CD14-positive monocyte (primary cell): ENCODE results near the gene WEE1. TPM values are rescaled to one million over a fixed set of nuclear protein-coding genes. Genes with fewer than 3 reads are reported as not detected.
A peak's percentile ranks its signal among the peaks of the same experiment; 100 is the strongest.

Experiments used
- DNase-seq, 3 donors: peaks; one replicate each; pipeline ENCODE4 v3.0.0-alpha.2; 2011 to 2022
- H2AFZ ChIP-seq: 2 replicates; pipeline ENCODE4 v1.6.0; 2012; ENCODE audit warnings: mild to moderate bottlenecking, low read depth, low read length, inconsistent platforms; ENCODE audit not compliant: insufficient read depth, poor library complexity, severe bottlenecking
- H3K27ac ChIP-seq, 2 donors: 1 replicate in 1 of 2; 2 replicates in 1 of 2; pipeline ENCODE4 v1.5.1; 2012 to 2013; ENCODE audit warnings: low read length in 2 of 2, control low read depth in 1 of 2, inconsistent platforms in 1 of 2, low read depth in 1 of 2, mild to moderate bottlenecking in 1 of 2
- H3K27me3 ChIP-seq, 2 donors: one replicate each; pipeline versions ENCODE4 v1.6.0 to v1.6.1; 2011 to 2013; ENCODE audit warnings: low read length in 2 of 2; ENCODE audit not compliant: control insufficient read depth in 2 of 2, insufficient read depth in 2 of 2
- H3K36me3 ChIP-seq, 2 donors: replicated peaks in 1 of 2; 1 replicate in 1 of 2; 2 replicates in 1 of 2; pipeline versions ENCODE4 v1.5.1 to v1.6.1; 2012 to 2013; ENCODE audit warnings: low read length in 2 of 2, control low read depth in 1 of 2, inconsistent platforms in 1 of 2, mild to moderate bottlenecking in 1 of 2; ENCODE audit not compliant: insufficient read depth in 2 of 2, control insufficient read depth in 1 of 2
- H3K4me1 ChIP-seq, 2 donors: 1 replicate in 1 of 2; 2 replicates in 1 of 2; pipeline versions ENCODE4 v1.5.1 to v1.6.1; 2012 to 2013; ENCODE audit warnings: low read length in 2 of 2, control low read depth in 1 of 2, inconsistent platforms in 1 of 2, mild to moderate bottlenecking in 1 of 2, moderate library complexity in 1 of 2; ENCODE audit not compliant: insufficient read depth in 2 of 2, control insufficient read depth in 1 of 2
- H3K4me2 ChIP-seq: replicated peaks from 2 replicates; pipeline ENCODE3; 2012; ENCODE audit warnings: low read length, moderate library complexity, mild to moderate bottlenecking; ENCODE audit not compliant: poor library complexity, severe bottlenecking; ENCODE audit errors: extremely low read depth
- H3K4me3 ChIP-seq, 3 experiments: fragments of 200-600 bp in 1 of 3; sonication (generic) in 1 of 3; replicated peaks in 1 of 3; 1 replicate in 2 of 3; 2 replicates in 1 of 3; pipeline ENCODE4 v1.5.1; 2011 to 2013; ENCODE audit warnings: low read length in 3 of 3, mild to moderate bottlenecking in 3 of 3, control low read depth in 2 of 3, low read depth in 2 of 3, inconsistent platforms in 1 of 3, moderate library complexity in 1 of 3
- H3K79me2 ChIP-seq: 2 replicates; pipeline ENCODE4 v1.6.0; 2012; ENCODE audit warnings: mild to moderate bottlenecking, control low read depth, inconsistent platforms, low read length, moderate library complexity; ENCODE audit not compliant: insufficient read depth
- H3K9ac ChIP-seq: 2 replicates; pipeline ENCODE4 v1.6.0; 2017; ENCODE audit warnings: low read length, mild to moderate bottlenecking; ENCODE audit not compliant: insufficient read depth, poor library complexity, severe bottlenecking
- H3K9me3 ChIP-seq, 2 donors: replicated peaks in 1 of 2; 1 replicate in 1 of 2; 2 replicates in 1 of 2; pipeline versions ENCODE4 v1.5.1 to v1.6.1; 2012 to 2013; ENCODE audit warnings: low read length in 2 of 2, control low read depth in 1 of 2; ENCODE audit not compliant: control insufficient read depth in 1 of 2, insufficient read depth in 1 of 2
- H4K20me1 ChIP-seq: 2 replicates; pipeline ENCODE4 v1.6.0; 2012; ENCODE audit warnings: mild to moderate bottlenecking, low read length, control low read depth, moderate library complexity; ENCODE audit not compliant: insufficient read depth
- H3K27ac Mint-ChIP-seq, 7 donors: one replicate each; pipeline ENCODE4 v1.8.0; 2020; ENCODE audit warnings: mild to moderate bottlenecking in 7 of 7, mixed read lengths in 7 of 7, moderate library complexity in 6 of 7, inconsistent platforms in 2 of 7
- H3K27me3 Mint-ChIP-seq, 3 donors: one replicate each; pipeline ENCODE4 v1.8.0; 2021 to 2022; ENCODE audit warnings: low read depth in 3 of 3, mild to moderate bottlenecking in 3 of 3, mixed read lengths in 3 of 3, moderate library complexity in 3 of 3, inconsistent platforms in 1 of 3
- H3K36me3 Mint-ChIP-seq, 2 donors: one replicate each; pipeline ENCODE4 v1.8.0; 2020; ENCODE audit warnings: mixed read lengths in 2 of 2, inconsistent platforms in 1 of 2, mild to moderate bottlenecking in 1 of 2
- H3K4me1 Mint-ChIP-seq: one replicate; pipeline ENCODE4 v1.8.0; 2020; ENCODE audit warnings: mild to moderate bottlenecking, mixed read lengths
- H3K4me3 Mint-ChIP-seq, 2 donors: one replicate each; pipeline ENCODE4 v1.8.0; 2020; ENCODE audit warnings: mild to moderate bottlenecking in 2 of 2, mixed read lengths in 2 of 2, moderate library complexity in 1 of 2
- H3K9me3 Mint-ChIP-seq, 7 donors: one replicate each; pipeline ENCODE4 v1.8.0; 2020 to 2022; ENCODE audit warnings: mixed read lengths in 7 of 7, mild to moderate bottlenecking in 6 of 7, moderate library complexity in 6 of 7, inconsistent platforms in 2 of 7
- CTCF ChIP-seq: fragments of 200-600 bp; IDR thresholded peaks from one replicate; pipeline ENCODE4 v1.8.0; 2022; ENCODE audit warnings: antibody characterized with exemption, mild to moderate bottlenecking
- WGBS: methylation state at CpG from one replicate; pipeline ENCODE4 v1.1.5; 2013; ENCODE audit warnings: missing lambda C conversion rate; ENCODE audit not compliant: insufficient coverage; 5-methylcytosine and 5-hydroxymethylcytosine counted together
- intact Hi-C, 2 donors: fragments of 100-400 bp; cut with micrococcal nuclease; formaldehyde crosslinking; loops; one replicate each; pipeline versions ENCODE4 v1.15.0 to v1.15.1; 2023
- polyA plus RNA-seq, 3 donors: library from polyadenylated mRNA; depleted of rRNA in 1 of 3; unstranded in 2 of 3; stranded (reverse) in 1 of 3; fragments of 300-500 nt in 2 of 3; fragments of >200 nt in 1 of 3; fragmentation: Illumina TruSeq in 2 of 3; gene quantifications; 1 replicate in 2 of 3; 2 replicates in 1 of 3; pipeline ENCODE4 v1.2.3, GENCODE V29; 2012 to 2021

The WEE1 gene
- polyA plus RNA-seq, 3 donors = 0.05 to 0.41 (median 0.22) TPM

- Mint-ChIP-seq H3K4me1 (peaks cover 5% of the 10 kb centered on the region), H3K9me3 (peaks cover 6 to 34% (median 18%) of the 10 kb centered on the region in 7 donors), H3K27me3 (peaks cover 0 to 4% (median 3%) of the 10 kb centered on the region in 3 donors), H3K27ac (peak overlapping the region in 1 of 7 donors; percentile 56), H3K4me3 (no peak overlapping the region), H3K36me3 (peaks cover 0 to 3% of the 10 kb centered on the region in 2 donors)
- Histone ChIP-seq H3K36me3 (no peaks in the 10 kb centered on the region), H2AFZ (no peak overlapping the region), H3K9me3 (no peaks in the 10 kb centered on the region), H3K4me3 (no peak overlapping the region), H4K20me1 (no peaks in the 10 kb centered on the region), H3K79me2 (no peaks in the 10 kb centered on the region), H3K4me2 (no peak overlapping the region), H3K27me3 (no peaks in the 10 kb centered on the region), H3K9ac (no peak overlapping the region), H3K27ac (no peak overlapping the region), H3K4me1 (no peaks in the 10 kb centered on the region)
- intact Hi-C loops = loop anchor here in 1 of 2 donors (5.0 kb wide), 2 partner anchors 305 to 490 kb away; no protein-coding TSS in a partner anchor
- DNase-seq = no peak
- no peak for TF ChIP-seq CTCF
Measured at GRCh38 chr11:9562716-9563115, 10.8 kb upstream of the WEE1 start.

- H3K9ac ChIP-seq = no peak overlapping the region
- H4K20me1 ChIP-seq = no peaks in the 10 kb centered on the region
- H3K4me3 ChIP-seq = no peak overlapping the region
- TF ChIP-seq CTCF = no peak
- Mint-ChIP-seq H3K9me3 (peaks cover 6 to 31% (median 18%) of the 10 kb centered on the region in 7 donors), H3K4me1 (peaks cover 5% of the 10 kb centered on the region), H3K4me3 (no peak overlapping the region), H3K27ac (peak overlapping the region in 1 of 7 donors; percentile 56), H3K27me3 (peaks cover 0 to 3% (median 3%) of the 10 kb centered on the region in 3 donors), H3K36me3 (peaks cover 0 to 3% of the 10 kb centered on the region in 2 donors)
- no peak overlapping the region for H3K4me2 ChIP-seq
- no peak overlapping the region for H2AFZ ChIP-seq
- no peaks in the 10 kb centered on the region for H3K36me3 ChIP-seq
- H3K79me2 ChIP-seq = no peaks in the 10 kb centered on the region
- H3K27ac ChIP-seq = no peak overlapping the region
- no CpG with 5 or more reads among the region's 1 CpG for WGBS
- no peak for DNase-seq
- no peaks in the 10 kb centered on the region for H3K4me1 ChIP-seq
- intact Hi-C loops = loop anchor here in 1 of 2 donors (5.0 kb wide), 2 partner anchors 306 to 491 kb away; no protein-coding TSS in a partner anchor
- no peaks in the 10 kb centered on the region for H3K9me3 ChIP-seq
- no peaks in the 10 kb centered on the region for H3K27me3 ChIP-seq
Measured at GRCh38 chr11:9563196-9563730, 10.2 kb upstream of the WEE1 start.
